Osteoblast (primary cell): Measurements from ENCODE around the gene SNX21. TPM values are rescaled to one million over a fixed set of nuclear protein-coding genes. Genes with fewer than 3 reads are reported as not detected.

Source experiments
- DNase-seq: peaks from one replicate; pipeline ENCODE4 v3.0.0; 2011; ENCODE audit warnings: low spot score, mixed read lengths; ENCODE audit not compliant: insufficient read length; ENCODE audit errors: missing footprints
- H2AFZ ChIP-seq: 2 replicates; pipeline ENCODE4 v1.6.0; 2011; ENCODE audit warnings: mild to moderate bottlenecking, low read length
- H3K27ac ChIP-seq: 2 replicates; pipeline ENCODE4 v1.5.1; 2011; ENCODE audit warnings: mild to moderate bottlenecking, low read depth, low read length, moderate library complexity
- H3K27me3 ChIP-seq: 2 replicates; pipeline ENCODE4 v1.6.0; 2012; ENCODE audit warnings: mild to moderate bottlenecking, control low read depth, inconsistent platforms, low read length, moderate library complexity; ENCODE audit not compliant: insufficient read depth
- H3K36me3 ChIP-seq: 2 replicates; pipeline ENCODE4 v1.5.1; 2011; ENCODE audit warnings: mild to moderate bottlenecking, low read length, control low read depth, moderate library complexity; ENCODE audit not compliant: insufficient read depth
- H3K4me1 ChIP-seq: 2 replicates; pipeline ENCODE4 v1.5.1; 2011; ENCODE audit warnings: mild to moderate bottlenecking, low read length, control low read depth, moderate library complexity; ENCODE audit not compliant: insufficient read depth
- H3K4me2 ChIP-seq: 2 replicates; pipeline ENCODE4 v1.6.0; 2011; ENCODE audit warnings: mild to moderate bottlenecking, low read length; ENCODE audit not compliant: insufficient read depth
- H3K4me3 ChIP-seq: fragments of 200-600 bp; sonication (generic); 3 replicates; pipeline ENCODE4 v1.5.1; 2012; ENCODE audit warnings: mild to moderate bottlenecking, low read length, inconsistent platforms; ENCODE audit not compliant: insufficient read depth
- H3K79me2 ChIP-seq: 2 replicates; pipeline ENCODE4 v1.6.0; 2012; ENCODE audit warnings: mild to moderate bottlenecking, low read length, control low read depth, inconsistent platforms; ENCODE audit not compliant: insufficient read depth
- H3K9me3 ChIP-seq: 2 replicates; pipeline ENCODE4 v1.5.1; 2011; ENCODE audit warnings: low read depth, low read length, control low read depth
- H4K20me1 ChIP-seq: 2 replicates; pipeline ENCODE4 v1.6.0; 2012; ENCODE audit warnings: mild to moderate bottlenecking, low read length, control low read depth; ENCODE audit not compliant: insufficient read depth
- CTCF ChIP-seq: IDR thresholded peaks from 2 replicates; pipeline ENCODE4 v1.5.1; 2011; ENCODE audit warnings: mild to moderate bottlenecking, low read depth, low read length, moderate library complexity; ENCODE audit errors: extremely low read depth
- total RNA-seq: library from RNA; depleted of rRNA; stranded (reverse); fragments of >200 nt; gene quantifications from 2 replicates; pipeline ENCODE4 v1.2.3, GENCODE V29; 2012

SNX21 gene
- total RNA-seq, 1 donor: 101 TPM

- H3K36me3 ChIP-seq: peaks cover 6% of the 10 kb centered on the region
- peak overlapping the region; percentile 96 for H3K4me2 ChIP-seq
- H3K4me1 ChIP-seq: peaks cover 41% of the 10 kb centered on the region
- H3K9me3 ChIP-seq: no peaks in the 10 kb centered on the region
- no peak overlapping the region for H2AFZ ChIP-seq
- H3K79me2 ChIP-seq: peaks cover 21% of the 10 kb centered on the region
- TF ChIP-seq CTCF: no peak
- H3K27ac ChIP-seq: peak overlapping the region; percentile 69
- H3K27me3 ChIP-seq: no peaks in the 10 kb centered on the region
- DNase-seq: no peak
- H3K4me3 ChIP-seq: no peak overlapping the region
- peaks cover 11% of the 10 kb centered on the region for H4K20me1 ChIP-seq
Observed at GRCh38 chr20:45832619-45833018, 980 bp upstream of the SNX21 start.

- no peak for TF ChIP-seq CTCF
- Histone ChIP-seq H3K4me2 (peak overlapping the region; percentile 96), H3K27ac (peak overlapping the region; percentile 69), H3K9me3 (no peaks in the 10 kb centered on the region), H3K27me3 (no peaks in the 10 kb centered on the region), H3K4me1 (peaks cover 33% of the 10 kb centered on the region), H2AFZ (peak overlapping the region; percentile 88), H3K79me2 (peaks cover 21% of the 10 kb centered on the region), H3K36me3 (peaks cover 6% of the 10 kb centered on the region), H3K4me3 (peak overlapping the region; percentile 84), H4K20me1 (peaks cover 11% of the 10 kb centered on the region)
- peak; percentile 94 for DNase-seq
Observed at GRCh38 chr20:45833883-45834796, 541 bp downstream of the SNX21 start.

- peaks cover 33% of the 10 kb centered on the region for H3K4me1 ChIP-seq
- H3K9me3 ChIP-seq: no peaks in the 10 kb centered on the region
- H4K20me1 ChIP-seq: peaks cover 11% of the 10 kb centered on the region
- peak overlapping the region; percentile 96 for H3K4me2 ChIP-seq
- H3K36me3 ChIP-seq: peaks cover 6% of the 10 kb centered on the region
- H2AFZ ChIP-seq: no peak overlapping the region
- peaks cover 21% of the 10 kb centered on the region for H3K79me2 ChIP-seq
- DNase-seq: peak; percentile 79
- H3K27ac ChIP-seq: peak overlapping the region; percentile 69
- no peaks in the 10 kb centered on the region for H3K27me3 ChIP-seq
- H3K4me3 ChIP-seq: peak overlapping the region; percentile 84
- no peak for TF ChIP-seq CTCF
Observed at GRCh38 chr20:45834797-45835161, 1.2 kb downstream of the SNX21 start.

GRCh38 chr20:45835329-45835765 lies 1.7 kb downstream of the SNX21 start:
- Histone ChIP-seq H3K27ac (peak overlapping the region; percentile 69), H3K9me3 (no peaks in the 10 kb centered on the region), H3K4me2 (peak overlapping the region; percentile 96), H3K4me1 (peaks cover 33% of the 10 kb centered on the region), H3K4me3 (peak overlapping the region; percentile 84), H3K36me3 (peaks cover 11% of the 10 kb centered on the region), H2AFZ (no peak overlapping the region), H3K79me2 (peaks cover 21% of the 10 kb centered on the region), H4K20me1 (peaks cover 13% of the 10 kb centered on the region), H3K27me3 (no peaks in the 10 kb centered on the region)
- no peak for TF ChIP-seq CTCF
- no peak for DNase-seq
